GM12878 (cell line): ENCODE measurements around the gene GNB2. TPM values are rescaled to one million over a fixed set of nuclear protein-coding genes. Genes with fewer than 3 reads are reported as not detected.

Experiments
- ATAC-seq: fragments of 200-7000 bp; cut with Tn5 transposase; 3 replicates; pipeline ENCODE4 v1.9.1; 2020; ENCODE audit warnings: mild to moderate bottlenecking, moderate library complexity
- BruUV-seq: library from RNA; stranded (reverse); fragments of 400-500 nt; replicated peaks from 2 replicates; lab custom pipeline; 2021; lab: Mats Ljungman, UMichigan
- CTCF ChIA-PET: fragments of 300-600 bp; sonication (Branson Sonifier 250); formaldehyde crosslinking; extraction: SDS; loops from one replicate; lab custom pipeline; 2021; ENCODE audit warnings: inconsistent platforms; lab: Yijun Ruan, JAX
- POLR2A ChIA-PET: fragments of 350-600 bp; formaldehyde crosslinking; extraction: SDS; loops from one replicate; lab custom pipeline; 2021; ENCODE audit warnings: inconsistent platforms; lab: Charles Lee
- RAD21 ChIA-PET: fragments of 300-600 bp; sonication (Branson Sonifier 250); formaldehyde crosslinking; loops from one replicate; lab custom pipeline; 2023; ENCODE audit warnings: antibody characterized with exemption; ENCODE audit not compliant: unreplicated experiment; lab: Charles Lee
- SMC1A ChIA-PET: fragments of 300-600 bp; sonication (Branson Sonifier 250); formaldehyde crosslinking; loops from one replicate; lab custom pipeline; 2023; ENCODE audit not compliant: unreplicated experiment, uncharacterized antibody; lab: Charles Lee
- DNase-seq: peaks from one replicate; pipeline ENCODE4 v3.0.0-alpha.2; 2011; ENCODE audit warnings: low read depth, low spot score
- FAIRE-seq: peaks from 3 replicates; lab custom pipeline; 2011; peaks lifted over from hg19 to GRCh38; lab: Jason Lieb, UNC
- H2AFZ ChIP-seq: 2 replicates; pipeline ENCODE4 v1.6.0; 2011; ENCODE audit warnings: low read depth, low read length, control low read depth; ENCODE audit not compliant: control insufficient read depth
- H3K27ac ChIP-seq: 2 replicates; pipeline ENCODE4 v1.5.1; 2011; ENCODE audit warnings: control low read depth; ENCODE audit not compliant: control insufficient read depth, insufficient read depth
- H3K27me3 ChIP-seq, 2 experiments: replicated peaks in 1 of 2; 2 replicates each; pipeline versions ENCODE4 v1.6.0 to v1.6.1; 2011; ENCODE audit warnings: low read length in 1 of 2; ENCODE audit not compliant: control insufficient read depth in 2 of 2, insufficient read depth in 2 of 2
- H3K36me3 ChIP-seq, 2 experiments: 2 replicates each; pipeline ENCODE4 v1.5.1; 2011; ENCODE audit warnings: low read length in 1 of 2; ENCODE audit not compliant: control insufficient read depth in 2 of 2, insufficient read depth in 2 of 2
- H3K4me1 ChIP-seq: 2 replicates; pipeline ENCODE4 v1.6.1; 2011; ENCODE audit warnings: mild to moderate bottlenecking, low read length, moderate library complexity, mixed read lengths; ENCODE audit not compliant: control insufficient read depth, insufficient read depth
- H3K4me2 ChIP-seq: 2 replicates; pipeline ENCODE4 v1.6.0; 2011; ENCODE audit warnings: control low read depth; ENCODE audit not compliant: control insufficient read depth, insufficient read depth
- H3K4me3 ChIP-seq: fragments of 200-600 bp; sonication (generic); 2 replicates; pipeline ENCODE4 v1.5.1; 2016
- H3K79me2 ChIP-seq: 2 replicates; pipeline ENCODE4 v1.6.0; 2011; ENCODE audit warnings: low read length; ENCODE audit not compliant: control insufficient read depth, insufficient read depth
- H3K9ac ChIP-seq: 2 replicates; pipeline ENCODE4 v1.8.0; 2011; ENCODE audit warnings: low read length, control low read depth, mixed read lengths; ENCODE audit not compliant: control insufficient read depth, insufficient read depth
- H3K9me3 ChIP-seq: replicated peaks from 3 replicates; pipeline ENCODE4 v1.5.1; 2011; ENCODE audit warnings: mild to moderate bottlenecking, low read length; ENCODE audit not compliant: control insufficient read depth, insufficient read depth
- H4K20me1 ChIP-seq: 2 replicates; pipeline ENCODE4 v1.6.0; 2011; ENCODE audit not compliant: control insufficient read depth, insufficient read depth
- CREM ChIP-seq: IDR thresholded peaks from 2 replicates; pipeline ENCODE4 v1.6.1; 2014; ENCODE audit warnings: antibody characterized with exemption, low read depth
- EED ChIP-seq: sonication (generic); IDR thresholded peaks from 2 replicates; pipeline ENCODE4 v1.6.1; 2016; ENCODE audit warnings: antibody characterized with exemption, low read depth
- EGR1 ChIP-seq, 2 experiments: IDR thresholded peaks; 1 replicate in 1 of 2; 2 replicates in 1 of 2; pipeline ENCODE4 v1.6.1; 2011 to 2012; ENCODE audit warnings: low read depth in 2 of 2, low read length in 2 of 2, borderline replicate concordance in 1 of 2, mild to moderate bottlenecking in 1 of 2, moderate library complexity in 1 of 2
- GATAD2B ChIP-seq: fragments of 450-650 bp; conservative IDR thresholded peaks from 2 replicates; pipeline ENCODE4 v1.6.1; 2017; ENCODE audit warnings: low read depth, mild to moderate bottlenecking, moderate library complexity
- JUNB ChIP-seq: IDR thresholded peaks from 2 replicates; pipeline ENCODE4 v1.6.1; 2016; ENCODE audit warnings: antibody characterized with exemption, mild to moderate bottlenecking
- LARP7 ChIP-seq: fragments of 450-650 bp; IDR thresholded peaks from 2 replicates; pipeline ENCODE4 v1.6.1; 2017; ENCODE audit warnings: mild to moderate bottlenecking
- NBN ChIP-seq: fragments of 450-650 bp; IDR thresholded peaks from 2 replicates; pipeline ENCODE4 v1.6.1; 2016
- NR2F1 ChIP-seq: fragments of 450-650 bp; conservative IDR thresholded peaks from 2 replicates; pipeline ENCODE4 v1.6.1; 2017; ENCODE audit warnings: mild to moderate bottlenecking
- NRF1 ChIP-seq: conservative IDR thresholded peaks from 2 replicates; pipeline ENCODE4 v1.6.1; 2011; ENCODE audit warnings: mild to moderate bottlenecking, low read depth, low read length, improper control_type of control experiment
- RAD51 ChIP-seq: fragments of 450-650 bp; IDR thresholded peaks from 2 replicates; pipeline ENCODE4 v1.6.1; 2016; ENCODE audit warnings: moderate library complexity, mild to moderate bottlenecking, inconsistent platforms
- RUNX3 ChIP-seq: IDR thresholded peaks from 2 replicates; pipeline ENCODE4 v1.6.1; 2012; ENCODE audit warnings: low read length, inconsistent platforms
- SMARCA5 ChIP-seq: fragments of 450-650 bp; IDR thresholded peaks from 2 replicates; pipeline ENCODE4 v1.6.1; 2017; ENCODE audit warnings: mild to moderate bottlenecking
- TCF3 ChIP-seq: IDR thresholded peaks from 2 replicates; pipeline ENCODE4 v1.6.1; 2012; ENCODE audit warnings: low read depth, mild to moderate bottlenecking, low read length, borderline replicate concordance; ENCODE audit not compliant: insufficient read depth
- WGBS: methylation state at CpG from one replicate; pipeline ENCODE4 v1.1.6; 2016; ENCODE audit warnings: low lambda C conversion rate; ENCODE audit not compliant: insufficient replicate concordance, insufficient coverage; ENCODE audit errors: missing lambda C conversion rate; 5-methylcytosine and 5-hydroxymethylcytosine counted together
- in situ Hi-C: fragments of 300-500 bp; cut with MboI; formaldehyde crosslinking; loops from 9 replicates; pipeline ENCODE4 v1.14.3; 2018; ENCODE audit warnings: mixed read lengths
- intact Hi-C: fragments of 100-400 bp; cut with micrococcal nuclease; formaldehyde crosslinking; loops from one replicate; pipeline ENCODE4 v1.14.2; 2022; ENCODE audit not compliant: unreplicated experiment
- polyA plus RNA-seq, 11 experiments: library from polyadenylated mRNA; depleted of rRNA in 4 of 11; unstranded in 6 of 11; stranded (reverse) in 5 of 11; fragments of >200 nt; fragmentation: Nextera tagmentation in 4 of 11; fragmentation: Illumina TruSeq in 1 of 11; extraction: Ambion mirVana in 4 of 11; extraction: Trizol in 1 of 11; gene quantifications; 1 replicate in 1 of 11; 2 replicates in 10 of 11; pipeline versions ENCODE4 v1.2.1 to v1.2.3, GENCODE V29; 2011 to 2016; ENCODE audit warnings: inconsistent platforms in 2 of 11, missing spikeins in 2 of 11, low read depth in 1 of 11
- total RNA-seq, 4 experiments: library from RNA; depleted of rRNA in 3 of 4; stranded (reverse); fragments of >200 nt in 3 of 4; fragmentation: Illumina TruSeq in 1 of 4; extraction: Trizol in 1 of 4; gene quantifications; 2 replicates each; pipeline versions ENCODE4 v1.2.1 to v1.2.3, GENCODE V29; 2013 to 2021
- TF ChIP-seq, protein P1 (sequence below): fragments of 450-650 bp; IDR thresholded peaks from 2 replicates; pipeline ENCODE4 v1.6.1; 2017; ENCODE audit warnings: mild to moderate bottlenecking, moderate library complexity
- TF ChIP-seq, protein P2 (sequence below): fragments of 450-650 bp; IDR thresholded peaks from 2 replicates; pipeline ENCODE4 v1.6.1; 2016; ENCODE audit warnings: mild to moderate bottlenecking
- TF ChIP-seq, protein P3 (sequence below), 3 experiments: IDR thresholded peaks in 2 of 3; conservative IDR thresholded peaks in 1 of 3; 2 replicates each; pipeline ENCODE4 v1.5.1; 2011; ENCODE audit warnings: low read depth in 3 of 3, low read length in 3 of 3, mild to moderate bottlenecking in 3 of 3, control low read depth in 2 of 3, moderate library complexity in 2 of 3, inconsistent platforms in 1 of 3, mixed read lengths in 1 of 3; ENCODE audit not compliant: control insufficient read depth in 2 of 3, insufficient read depth in 1 of 3; ENCODE audit errors: extremely low read depth in 1 of 3

GNB2 gene
- total and polyA plus RNA-seq, 10 of the 15 experiments (the other 5 are each of a cell fraction or from before 2014, with no cell fraction given) = 0.35 to 175 (median 59.7) TPM

DNA sequence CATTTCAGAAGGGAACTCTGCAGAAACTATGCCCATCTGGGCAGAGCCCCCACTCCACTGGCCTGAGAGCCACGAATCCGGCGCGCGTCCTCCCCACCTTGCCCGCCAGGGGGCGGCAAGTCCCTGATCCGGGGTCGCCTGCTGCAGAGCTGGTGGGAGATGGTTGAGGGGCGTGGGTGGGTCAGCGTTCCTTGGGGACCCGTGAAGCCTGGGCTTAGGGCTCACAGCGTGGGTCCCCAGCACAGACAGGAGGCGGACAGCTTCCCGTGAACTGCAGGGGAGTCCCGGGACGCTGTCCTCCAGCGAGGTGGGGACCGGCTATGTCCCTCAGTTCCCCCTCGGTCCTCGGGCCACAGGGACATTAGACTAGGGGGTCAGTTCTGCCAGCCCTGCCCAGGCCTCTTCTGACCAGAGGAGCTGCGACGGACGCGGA is 31.8 kb downstream of the GNB2 start:
- DNase-seq (peak; percentile 36), ATAC-seq (peak; percentile 87), FAIRE-seq (peak; percentile 31)
- Histone ChIP-seq H3K9me3 (no peaks in the 10 kb centered on the region), H3K9ac (peak overlapping the region; percentile 94), H3K4me1 (peaks cover 13% of the 10 kb centered on the region), H2AFZ (peak overlapping the region; percentile 89), H3K4me3 (peak overlapping the region; percentile 80), H4K20me1 (no peaks in the 10 kb centered on the region), H3K79me2 (peaks cover 18% of the 10 kb centered on the region), H3K27ac (peak overlapping the region; percentile 93), H3K36me3 (peaks cover 0 to 5% of the 10 kb centered on the region in 2 experiments; a peak in 2 of 4 replicates), H3K4me2 (peak overlapping the region; percentile 85), H3K27me3 (no peaks in the 10 kb centered on the region)
- RAD21 ChIA-PET = interaction anchor here (0.6 to 2.8 kb wide), 19 partner anchors 11 to 270 kb away, joined by 3 to 56 read pairs (median 4); partner anchors contain the start of genes EPO, FBXO24, GIGYF1 and GNB2
- intact Hi-C loops = loop anchor here (1.0 to 5.0 kb wide), 2 partner anchors 73 to 147 kb away; partner anchors contain the start of gene SLC12A9
- under 1% methylated on average over 21 of the region's 25 CpGs for WGBS
- POLR2A ChIA-PET = interaction anchor here (0.6 to 2.3 kb wide), 14 partner anchors 8 to 437 kb away, joined by 3 to 29 read pairs (median 6); partner anchors contain the start of genes FBXO24, GIGYF1, LRCH4 and MOSPD3
- CTCF ChIA-PET = interaction anchor here (0.7 to 6.1 kb wide), 44 partner anchors 9 to 1028 kb away, joined by 3 to 134 read pairs (median 5); partner anchors contain the start of genes FBXO24, GIGYF1, GNB2 and LRCH4
- SMC1A ChIA-PET = interaction anchor here (0.8 to 3.1 kb wide), 11 partner anchors 9 to 185 kb away, joined by 3 to 44 read pairs (median 8); partner anchors contain the start of genes FBXO24, GIGYF1, LRCH4 and MOSPD3
- BruUV-seq = TSS peak; percentile 99
- in situ Hi-C loops = loop anchor here (10.0 kb wide), 1 partner anchor 149 kb away; the partner anchor contains the start of gene SLC12A9
- TF ChIP-seq RUNX3 (peak; percentile 41; the same call in 1 of the 2 replicates), GATAD2B (peak; percentile 96), EGR1 (IDR thresholded peaks at IDR 0.05; ENCODE audit: borderline replicate concordance in 1 of 2, low read depth in 2 of 2, low read length in 2 of 2) (peak in 1 of 2 experiments; percentile 81; a peak in 2 of 3 replicates), NRF1 (0 out of 2 replicates have a peak, but pooled peaks have one; percentile 2), NR2F1 (0 out of 2 replicates have a peak, but pooled peaks have one; percentile 11), EED (peak; percentile 9; the same call in 1 of the 2 replicates), CREM (0 out of 2 replicates have a peak, but pooled peaks have one; percentile 14), SMARCA5 (peak; percentile 94), LARP7 (peak; percentile 87), RAD51 (no peak), NBN (peak; percentile 70; the same call in 1 of the 2 replicates), TCF3 (peak; percentile 69; the same call in 1 of the 2 replicates), JUNB (0 out of 2 replicates have a peak, but pooled peaks have one; percentile 3)
- TF ChIP-seq, protein P1, sequence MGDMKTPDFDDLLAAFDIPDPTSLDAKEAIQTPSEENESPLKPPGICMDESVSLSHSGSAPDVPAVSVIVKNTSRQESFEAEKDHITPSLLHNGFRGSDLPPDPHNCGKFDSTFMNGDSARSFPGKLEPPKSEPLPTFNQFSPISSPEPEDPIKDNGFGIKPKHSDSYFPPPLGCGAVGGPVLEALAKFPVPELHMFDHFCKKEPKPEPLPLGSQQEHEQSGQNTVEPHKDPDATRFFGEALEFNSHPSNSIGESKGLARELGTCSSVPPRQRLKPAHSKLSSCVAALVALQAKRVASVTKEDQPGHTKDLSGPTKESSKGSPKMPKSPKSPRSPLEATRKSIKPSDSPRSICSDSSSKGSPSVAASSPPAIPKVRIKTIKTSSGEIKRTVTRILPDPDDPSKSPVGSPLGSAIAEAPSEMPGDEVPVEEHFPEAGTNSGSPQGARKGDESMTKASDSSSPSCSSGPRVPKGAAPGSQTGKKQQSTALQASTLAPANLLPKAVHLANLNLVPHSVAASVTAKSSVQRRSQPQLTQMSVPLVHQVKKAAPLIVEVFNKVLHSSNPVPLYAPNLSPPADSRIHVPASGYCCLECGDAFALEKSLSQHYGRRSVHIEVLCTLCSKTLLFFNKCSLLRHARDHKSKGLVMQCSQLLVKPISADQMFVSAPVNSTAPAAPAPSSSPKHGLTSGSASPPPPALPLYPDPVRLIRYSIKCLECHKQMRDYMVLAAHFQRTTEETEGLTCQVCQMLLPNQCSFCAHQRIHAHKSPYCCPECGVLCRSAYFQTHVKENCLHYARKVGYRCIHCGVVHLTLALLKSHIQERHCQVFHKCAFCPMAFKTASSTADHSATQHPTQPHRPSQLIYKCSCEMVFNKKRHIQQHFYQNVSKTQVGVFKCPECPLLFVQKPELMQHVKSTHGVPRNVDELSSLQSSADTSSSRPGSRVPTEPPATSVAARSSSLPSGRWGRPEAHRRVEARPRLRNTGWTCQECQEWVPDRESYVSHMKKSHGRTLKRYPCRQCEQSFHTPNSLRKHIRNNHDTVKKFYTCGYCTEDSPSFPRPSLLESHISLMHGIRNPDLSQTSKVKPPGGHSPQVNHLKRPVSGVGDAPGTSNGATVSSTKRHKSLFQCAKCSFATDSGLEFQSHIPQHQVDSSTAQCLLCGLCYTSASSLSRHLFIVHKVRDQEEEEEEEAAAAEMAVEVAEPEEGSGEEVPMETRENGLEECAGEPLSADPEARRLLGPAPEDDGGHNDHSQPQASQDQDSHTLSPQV = no peak
- TF ChIP-seq, protein P2, sequence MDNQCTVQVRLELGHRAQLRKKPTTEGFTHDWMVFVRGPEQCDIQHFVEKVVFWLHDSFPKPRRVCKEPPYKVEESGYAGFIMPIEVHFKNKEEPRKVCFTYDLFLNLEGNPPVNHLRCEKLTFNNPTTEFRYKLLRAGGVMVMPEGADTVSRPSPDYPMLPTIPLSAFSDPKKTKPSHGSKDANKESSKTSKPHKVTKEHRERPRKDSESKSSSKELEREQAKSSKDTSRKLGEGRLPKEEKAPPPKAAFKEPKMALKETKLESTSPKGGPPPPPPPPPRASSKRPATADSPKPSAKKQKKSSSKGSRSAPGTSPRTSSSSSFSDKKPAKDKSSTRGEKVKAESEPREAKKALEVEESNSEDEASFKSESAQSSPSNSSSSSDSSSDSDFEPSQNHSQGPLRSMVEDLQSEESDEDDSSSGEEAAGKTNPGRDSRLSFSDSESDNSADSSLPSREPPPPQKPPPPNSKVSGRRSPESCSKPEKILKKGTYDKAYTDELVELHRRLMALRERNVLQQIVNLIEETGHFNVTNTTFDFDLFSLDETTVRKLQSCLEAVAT = 0 out of 2 replicates have a peak, but pooled peaks have one; percentile 26
- TF ChIP-seq, protein P3, sequence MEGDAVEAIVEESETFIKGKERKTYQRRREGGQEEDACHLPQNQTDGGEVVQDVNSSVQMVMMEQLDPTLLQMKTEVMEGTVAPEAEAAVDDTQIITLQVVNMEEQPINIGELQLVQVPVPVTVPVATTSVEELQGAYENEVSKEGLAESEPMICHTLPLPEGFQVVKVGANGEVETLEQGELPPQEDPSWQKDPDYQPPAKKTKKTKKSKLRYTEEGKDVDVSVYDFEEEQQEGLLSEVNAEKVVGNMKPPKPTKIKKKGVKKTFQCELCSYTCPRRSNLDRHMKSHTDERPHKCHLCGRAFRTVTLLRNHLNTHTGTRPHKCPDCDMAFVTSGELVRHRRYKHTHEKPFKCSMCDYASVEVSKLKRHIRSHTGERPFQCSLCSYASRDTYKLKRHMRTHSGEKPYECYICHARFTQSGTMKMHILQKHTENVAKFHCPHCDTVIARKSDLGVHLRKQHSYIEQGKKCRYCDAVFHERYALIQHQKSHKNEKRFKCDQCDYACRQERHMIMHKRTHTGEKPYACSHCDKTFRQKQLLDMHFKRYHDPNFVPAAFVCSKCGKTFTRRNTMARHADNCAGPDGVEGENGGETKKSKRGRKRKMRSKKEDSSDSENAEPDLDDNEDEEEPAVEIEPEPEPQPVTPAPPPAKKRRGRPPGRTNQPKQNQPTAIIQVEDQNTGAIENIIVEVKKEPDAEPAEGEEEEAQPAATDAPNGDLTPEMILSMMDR (IDR thresholded peaks at IDR 0.05 in 2 of 3, conservative IDR thresholded peaks at IDR 0.05 in 1 of 3; ENCODE audit: control insufficient read depth in 2 of 3, extremely low read depth in 1 of 3, insufficient read depth in 1 of 3, low read depth in 3 of 3, low read length in 3 of 3) = peak; percentile 81 to 98 (median 94)
